ENCODE data around the gene TMEM109. TPM values are rescaled to one million over a fixed set of nuclear protein-coding genes. Genes with fewer than 3 reads are reported as not detected.

TMEM109 gene
- total and polyA plus RNA-seq, 7 donors, result 69.2 to 130 (median 72.5) TPM

- no peak for TF ChIP-seq CTCF (IDR thresholded peaks at IDR 0.05)
- H3K4me3 ChIP-seq, result no peak overlapping the region
- no peaks in the 10 kb centered on the region for H3K36me3 ChIP-seq (ENCODE audit: insufficient read depth in 1 of 2, low read depth in 1 of 2)
- H3K4me1 ChIP-seq, result no peaks in the 10 kb centered on the region
- H3K9me3 ChIP-seq, result no peaks in the 10 kb centered on the region
- 93 to 94% (median 93%) methylated on average over 37 of the region's 37 CpGs for WGBS, 3 donors
- H3K27ac ChIP-seq, result no peak overlapping the region
- H3K27me3 ChIP-seq (ENCODE audit: insufficient read depth in 3 of 3, low read length in 2 of 3), result no peaks in the 10 kb centered on the region
- ATAC-seq (no peak), DNase-seq (peak; percentile 13 to 33)
- intact Hi-C loops (cut with DNase I), result no loop called here
Measured at GRCh38 chr11:60933416-60934123, 19.6 kb downstream of the TMEM109 start.

- WGBS, 3 donors, result 91 to 92% (median 92%) methylated on average over 53 to 57 of the region's 57 CpGs
- H3K9me3 ChIP-seq, result no peaks in the 10 kb centered on the region
- no peaks in the 10 kb centered on the region for H3K36me3 ChIP-seq (ENCODE audit: insufficient read depth in 1 of 2, low read depth in 1 of 2)
- H3K4me1 ChIP-seq, result no peaks in the 10 kb centered on the region
- no peak overlapping the region for H3K27ac ChIP-seq
- no peak for TF ChIP-seq CTCF (IDR thresholded peaks at IDR 0.05)
- intact Hi-C loops (cut with DNase I), result no loop called here
- H3K27me3 ChIP-seq (ENCODE audit: insufficient read depth in 3 of 3, low read length in 2 of 3), result no peaks in the 10 kb centered on the region
- DNase-seq (peak; percentile 14 to 52), ATAC-seq (no peak)
- H3K4me3 ChIP-seq, result no peak overlapping the region
Measured at GRCh38 chr11:60934124-60934789, 20.3 kb downstream of the TMEM109 start.

GRCh38 chr11:60934790-60935605 is 21.0 kb downstream of the TMEM109 start:
- no peaks in the 10 kb centered on the region for H3K27me3 ChIP-seq (ENCODE audit: insufficient read depth in 3 of 3, low read length in 2 of 3)
- H3K36me3 ChIP-seq (ENCODE audit: insufficient read depth in 1 of 2, low read depth in 1 of 2), result peaks cover 0 to 4% of the 10 kb centered on the region in 2 donors
- TF ChIP-seq CTCF (IDR thresholded peaks at IDR 0.05), result no peak
- intact Hi-C loops (cut with DNase I), result no loop called here
- 85 to 89% (median 88%) methylated on average over 21 of the region's 21 CpGs for WGBS, 3 donors
- H3K27ac ChIP-seq, result no peak overlapping the region
- H3K4me1 ChIP-seq, result no peaks in the 10 kb centered on the region
- no peak overlapping the region for H3K4me3 ChIP-seq
- ATAC-seq (no peak), DNase-seq (peak in 1 of 2 donors; percentile 45)
- no peaks in the 10 kb centered on the region for H3K9me3 ChIP-seq

GRCh38 chr11:60935676-60936442 is 21.9 kb downstream of the TMEM109 start:
- intact Hi-C loops (cut with DNase I), result no loop called here
- ATAC-seq (no peak), DNase-seq (peak in 1 of 2 donors; percentile 42)
- H3K9me3 ChIP-seq, result no peaks in the 10 kb centered on the region
- WGBS, 3 donors, result 81 to 92% (median 87%) methylated on average over 19 to 27 of the region's 27 CpGs
- H3K27ac ChIP-seq, result no peak overlapping the region
- H3K4me3 ChIP-seq, result no peak overlapping the region
- peaks cover 0 to 4% of the 10 kb centered on the region in 2 donors for H3K36me3 ChIP-seq (ENCODE audit: insufficient read depth in 1 of 2, low read depth in 1 of 2)
- H3K4me1 ChIP-seq, result no peaks in the 10 kb centered on the region
- no peak for TF ChIP-seq CTCF (IDR thresholded peaks at IDR 0.05)
- H3K27me3 ChIP-seq (ENCODE audit: insufficient read depth in 3 of 3, low read length in 2 of 3), result no peaks in the 10 kb centered on the region

Measured in psoas muscle (tissue), 8 donors.